Heart left ventricle (tissue), 13 donors: ENCODE measurements around the gene ALPP.
A peak's percentile ranks its signal among the peaks of the same experiment; 100 is the strongest.
"Not testable (repeated sequence)": the region's sequence is repeated elsewhere in the genome, so short reads cannot be mapped to it uniquely, and the experiment has no call there.

Experiments
- POLR2A ChIP-seq, 2 donors: fragments of 450-650 bp; IDR thresholded peaks; one replicate each; pipeline ENCODE4 v1.6.1; 2017; ENCODE audit warnings: antibody characterized with exemption in 2 of 2, mild to moderate bottlenecking in 2 of 2, moderate library complexity in 2 of 2
- TF ChIP-seq, protein P1 (sequence below), 12 donors: fragments of 200-600 bp; sonication (generic) in 4 of 12; IDR thresholded peaks; one replicate each; pipeline versions ENCODE4 v1.5.0 to v1.8.0; 2018 to 2022; ENCODE audit warnings: antibody characterized with exemption in 12 of 12, mild to moderate bottlenecking in 5 of 12
- donor health status: ischemic (EF 13 %, LVEDD 7.1; RV severe dilation, severe dysfunction).
- donor health status: DM: no; HTN: yes; CAD: no.
- donor health status: DM: no; HTN: no; CAD: no.
- donor health status: ischemic (EF 25% LVEDD 6.9; RV normal size, moderate dysfunction).
- donor health status: ischemic (EF 25% LVEDD 5.7; RV mildly dilated, moderate dysfunction).
- donor health status: ischemic (EF 35%, LVEDD 5.7; RV mildly dilated, moderate dysfunction).
- donor health status: nonischemic (EF 11% LVEDD 7.7; RV severe dilation, severe dysfunction).
- donor health status: DM: yes; HTN: yes; CAD: no.
- donor health status: PGD.
- donor health status: ischemic (EF 29% LVEDD 5.4; RV normal size, mild dysfunction).
- donor health status: nonischemic (EF 23%, LVEDD 6.1; RV moderate dilation, normal function).

GRCh38 chr2:232335206-232335858, 43.2 kb upstream of the ALPP start:
- TF ChIP-seq, protein P1, sequence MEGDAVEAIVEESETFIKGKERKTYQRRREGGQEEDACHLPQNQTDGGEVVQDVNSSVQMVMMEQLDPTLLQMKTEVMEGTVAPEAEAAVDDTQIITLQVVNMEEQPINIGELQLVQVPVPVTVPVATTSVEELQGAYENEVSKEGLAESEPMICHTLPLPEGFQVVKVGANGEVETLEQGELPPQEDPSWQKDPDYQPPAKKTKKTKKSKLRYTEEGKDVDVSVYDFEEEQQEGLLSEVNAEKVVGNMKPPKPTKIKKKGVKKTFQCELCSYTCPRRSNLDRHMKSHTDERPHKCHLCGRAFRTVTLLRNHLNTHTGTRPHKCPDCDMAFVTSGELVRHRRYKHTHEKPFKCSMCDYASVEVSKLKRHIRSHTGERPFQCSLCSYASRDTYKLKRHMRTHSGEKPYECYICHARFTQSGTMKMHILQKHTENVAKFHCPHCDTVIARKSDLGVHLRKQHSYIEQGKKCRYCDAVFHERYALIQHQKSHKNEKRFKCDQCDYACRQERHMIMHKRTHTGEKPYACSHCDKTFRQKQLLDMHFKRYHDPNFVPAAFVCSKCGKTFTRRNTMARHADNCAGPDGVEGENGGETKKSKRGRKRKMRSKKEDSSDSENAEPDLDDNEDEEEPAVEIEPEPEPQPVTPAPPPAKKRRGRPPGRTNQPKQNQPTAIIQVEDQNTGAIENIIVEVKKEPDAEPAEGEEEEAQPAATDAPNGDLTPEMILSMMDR (IDR thresholded peaks at IDR 0.05), result peak; percentile 31 to 59 (median 43)
- not testable (repeated sequence) for TF ChIP-seq POLR2A (IDR thresholded peaks at IDR 0.05)
